C4-2B (cell line): ENCODE results near the gene ZCCHC17.

Source experiments
- CTCF ChIP-seq: fragments of 450-650 bp; conservative IDR thresholded peaks from 2 replicates; pipeline ENCODE4 v1.5.1; 2017; ENCODE audit warnings: mild to moderate bottlenecking
- ZFX ChIP-seq: fragments of 450-650 bp; IDR thresholded peaks from 2 replicates; pipeline ENCODE4 v1.6.1; 2017

DNA sequence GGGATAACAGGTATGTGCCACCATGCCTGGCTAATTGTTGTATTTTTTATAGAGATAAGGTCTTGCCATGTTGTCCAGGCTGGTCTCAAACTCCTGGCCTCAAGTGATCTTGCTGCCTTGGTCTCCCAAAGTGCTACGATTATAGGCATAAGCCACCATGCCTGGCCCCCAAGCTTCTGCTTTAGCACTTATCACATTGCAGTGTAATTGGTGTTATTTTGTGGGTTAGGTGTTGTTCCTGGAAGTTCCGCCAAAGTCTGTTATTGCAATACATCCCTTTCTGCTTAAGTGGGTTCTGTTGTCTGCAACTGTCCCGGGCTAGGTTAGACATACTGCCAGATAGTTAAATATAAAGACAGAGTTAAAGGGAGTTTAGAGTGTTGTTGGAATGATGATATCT lies 3.4 kb downstream of the ZCCHC17 start:
- TF ChIP-seq CTCF (no peak), ZFX (no peak)
